Stimulated activated CD4-positive, alpha-beta T cell treated with anti-CD3 and anti-CD28 coated beads, Interleukin-2, amount 100 ng/mL, for 48 hours (primary cell): ENCODE results near the gene GRAMD1B.
A peak's percentile ranks its signal among the peaks of the same experiment; 100 is the strongest.

Experiments used
- DNase-seq, 2 donors: peaks; one replicate each; pipeline ENCODE4 v3.0.0-alpha.2; 2020

The GRAMD1B gene

GRCh38 chr11:123409456-123410217, 20.4 kb upstream of the GRAMD1B start:
- DNase-seq = no peak

GRCh38 chr11:123410218-123410549, 19.9 kb upstream of the GRAMD1B start:
- no peak for DNase-seq

- no peak for DNase-seq
Measured at GRCh38 chr11:123413636-123414035, 16.4 kb upstream of the GRAMD1B start.

GRCh38 chr11:123416566-123416965, 13.5 kb upstream of the GRAMD1B start:
- DNase-seq = no peak

- DNase-seq = no peak
Measured at GRCh38 chr11:123418351-123419114, 11.5 kb upstream of the GRAMD1B start.

- no peak for DNase-seq
Measured at GRCh38 chr11:123419731-123420452, 10.2 kb upstream of the GRAMD1B start.

GRCh38 chr11:123421589-123421988, 8.5 kb upstream of the GRAMD1B start:
- DNase-seq = no peak

GRCh38 chr11:123425367-123425766, 4.7 kb upstream of the GRAMD1B start:
- DNase-seq = no peak

- no peak for DNase-seq
Measured at GRCh38 chr11:123426789-123427188, 3.3 kb upstream of the GRAMD1B start.

- no peak for DNase-seq
Measured at GRCh38 chr11:123427405-123427804, 2.7 kb upstream of the GRAMD1B start.

GRCh38 chr11:123428116-123428715, 1.9 kb upstream of the GRAMD1B start:
- no peak for DNase-seq

- no peak for DNase-seq
Measured at GRCh38 chr11:123429336-123429735, 733 bp upstream of the GRAMD1B start.

GRCh38 chr11:123430721-123431497, 840 bp downstream of the GRAMD1B start:
- peak; percentile 41 to 49 for DNase-seq

GRCh38 chr11:123431619-123432018, 1.6 kb downstream of the GRAMD1B start:
- DNase-seq = no peak

GRCh38 chr11:123434262-123434661, 4.2 kb downstream of the GRAMD1B start:
- DNase-seq = no peak

- DNase-seq = no peak
Measured at GRCh38 chr11:123434911-123435310, 4.8 kb downstream of the GRAMD1B start.

- DNase-seq = no peak
Measured at GRCh38 chr11:123437236-123437979, 7.3 kb downstream of the GRAMD1B start.

GRCh38 chr11:123438131-123438627, 8.1 kb downstream of the GRAMD1B start:
- DNase-seq = no peak

- DNase-seq = no peak
Measured at GRCh38 chr11:123439616-123440015, 9.5 kb downstream of the GRAMD1B start.

- no peak for DNase-seq
Measured at GRCh38 chr11:123441161-123441560, 11.1 kb downstream of the GRAMD1B start.

GRCh38 chr11:123443851-123444623, 14.0 kb downstream of the GRAMD1B start:
- no peak for DNase-seq
